ENCODE data around the gene SLC2A1. TPM values are rescaled to one million over a fixed set of nuclear protein-coding genes. Genes with fewer than 3 reads are reported as not detected.

Gene SLC2A1
- total and polyA plus RNA-seq, 9 of the 15 experiments (the other 6 are each of a cell fraction or from before 2014, with no cell fraction given): 12.6 to 153 (median 48.0) TPM

- TF ChIP-seq CBX8 (IDR thresholded peaks at IDR 0.05; ENCODE audit: borderline replicate concordance, extremely low read depth, low read depth, low read length, poor library complexity, severe bottlenecking) (no peak), CTCF (IDR thresholded peaks at IDR 0.05 in 2 of 3, conservative IDR thresholded peaks at IDR 0.05 in 1 of 3; ENCODE audit: insufficient read depth in 2 of 3, low read depth in 1 of 3, low read length in 3 of 3) (peak; percentile 67 to 85 (median 83)), MTA1 (IDR thresholded peaks at IDR 0.05; ENCODE audit: borderline replicate concordance) (no peak), DMBX1 (CRISPR knock-in tag; IDR thresholded peaks at IDR 0.05; ENCODE audit: borderline replicate concordance) (no peak), ELF1 (tag; IDR thresholded peaks at IDR 0.05) (0 out of 2 replicates have a peak, but pooled peaks have one; percentile 36), TCF7 (IDR thresholded peaks at IDR 0.05; ENCODE audit: borderline replicate concordance) (no peak), SRSF3 (IDR thresholded peaks at IDR 0.05; ENCODE audit: insufficient read depth, low read length) (no peak), VEZF1 (CRISPR knock-in tag; IDR thresholded peaks at IDR 0.05) (no peak), MAFF (IDR thresholded peaks at IDR 0.05; ENCODE audit: low read length) (no peak), ZNF277 (CRISPR knock-in tag; IDR thresholded peaks at IDR 0.05; ENCODE audit: borderline replicate concordance) (no peak), AFF4 (CRISPR knock-in tag; IDR thresholded peaks at IDR 0.05) (no peak), CHD1 (IDR thresholded peaks at IDR 0.05; ENCODE audit: low read length) (no peak), ZNF518B (CRISPR knock-in tag; IDR thresholded peaks at IDR 0.05) (no peak)
These were observed 45.1 kb downstream of the SLC2A1 start (continued) for GRCh38 chr1:42913426-42914091.
